SJCRH30 (cell line): ENCODE data around the gene AGAP1. TPM values are rescaled to one million over a fixed set of nuclear protein-coding genes. Genes with fewer than 3 reads are reported as not detected.
A peak's percentile ranks its signal among the peaks of the same experiment; 100 is the strongest.

Source experiments
- DNase-seq, 2 experiments: peaks; one replicate each; pipeline ENCODE4 v3.0.0-alpha.2; 2015 to 2020
- H3K27ac ChIP-seq: fragments of 250-450 bp; sonication (Bioruptor Pico); 2 replicates; pipeline ENCODE4 v1.5.1; 2020; ENCODE audit warnings: mild to moderate bottlenecking, moderate library complexity
- H3K27me3 ChIP-seq: fragments of 250-450 bp; sonication (Bioruptor Pico); 2 replicates; pipeline ENCODE4 v1.5.1; 2020; ENCODE audit warnings: mild to moderate bottlenecking, moderate library complexity
- H3K36me3 ChIP-seq: fragments of 250-450 bp; sonication (Bioruptor Pico); 2 replicates; pipeline ENCODE4 v1.5.1; 2020; ENCODE audit warnings: mild to moderate bottlenecking, moderate library complexity
- H3K4me1 ChIP-seq: fragments of 250-450 bp; sonication (Bioruptor Pico); 2 replicates; pipeline ENCODE4 v1.5.1; 2020; ENCODE audit warnings: mild to moderate bottlenecking, moderate library complexity
- H3K4me3 ChIP-seq: fragments of 250-450 bp; sonication (Bioruptor Pico); 2 replicates; pipeline ENCODE4 v1.5.1; 2020; ENCODE audit warnings: mild to moderate bottlenecking, moderate library complexity
- H3K9me3 ChIP-seq: fragments of 250-450 bp; sonication (Bioruptor Pico); replicated peaks from 2 replicates; pipeline ENCODE4 v1.5.1; 2020; ENCODE audit warnings: mild to moderate bottlenecking, moderate library complexity
- total RNA-seq: library from RNA; depleted of rRNA; stranded (reverse); fragments of >200 nt; shearing (Covaris generic); gene quantifications from 2 replicates; pipeline ENCODE4 v1.2.3, GENCODE V29; 2014

The AGAP1 gene
- total RNA-seq, 1 experiment from 2014 or later = 27.8 TPM

GRCh38 chr2:235614900-235615712 lies 121.3 kb downstream of the AGAP1 start:
- H3K4me1 ChIP-seq = no peaks in the 10 kb centered on the region; the same call in 1 of the 2 replicates
- DNase-seq = no peak
- no peaks in the 10 kb centered on the region; the same call in 1 of the 2 replicates for H3K9me3 ChIP-seq
- H3K27me3 ChIP-seq = no peaks in the 10 kb centered on the region
- H3K4me3 ChIP-seq = no peak overlapping the region
- no peak overlapping the region for H3K27ac ChIP-seq
- no peaks in the 10 kb centered on the region for H3K36me3 ChIP-seq

- Histone ChIP-seq H3K4me1 (no peaks in the 10 kb centered on the region; the same call in 1 of the 2 replicates), H3K36me3 (no peaks in the 10 kb centered on the region), H3K4me3 (no peak overlapping the region), H3K27ac (no peak overlapping the region), H3K27me3 (no peaks in the 10 kb centered on the region), H3K9me3 (no peaks in the 10 kb centered on the region; the same call in 1 of the 2 replicates)
- no peak for DNase-seq
These were observed 123.0 kb downstream of the AGAP1 start for GRCh38 chr2:235616885-235617284.

GRCh38 chr2:235618039-235618438 lies 124.2 kb downstream of the AGAP1 start:
- H3K27me3 ChIP-seq = no peaks in the 10 kb centered on the region
- H3K27ac ChIP-seq = no peak overlapping the region
- H3K4me3 ChIP-seq = no peak overlapping the region
- H3K36me3 ChIP-seq = no peaks in the 10 kb centered on the region
- no peak for DNase-seq
- H3K9me3 ChIP-seq = no peaks in the 10 kb centered on the region; the same call in 1 of the 2 replicates
- no peaks in the 10 kb centered on the region; the same call in 1 of the 2 replicates for H3K4me1 ChIP-seq

GRCh38 chr2:235619544-235619943 lies 125.7 kb downstream of the AGAP1 start:
- H3K27me3 ChIP-seq = no peaks in the 10 kb centered on the region
- no peaks in the 10 kb centered on the region for H3K36me3 ChIP-seq
- no peak for DNase-seq
- no peaks in the 10 kb centered on the region; the same call in 1 of the 2 replicates for H3K4me1 ChIP-seq
- H3K4me3 ChIP-seq = no peak overlapping the region
- H3K9me3 ChIP-seq = no peaks in the 10 kb centered on the region; the same call in 1 of the 2 replicates
- no peak overlapping the region for H3K27ac ChIP-seq

- H3K4me3 ChIP-seq = no peak overlapping the region
- DNase-seq = no peak
- H3K4me1 ChIP-seq = no peaks in the 10 kb centered on the region
- no peaks in the 10 kb centered on the region for H3K27me3 ChIP-seq
- H3K27ac ChIP-seq = no peak overlapping the region
- H3K9me3 ChIP-seq = 0 out of 2 replicates have a peak, but pooled peaks cover 2% of the 10 kb centered on the region
- no peaks in the 10 kb centered on the region for H3K36me3 ChIP-seq
These were observed 127.9 kb downstream of the AGAP1 start for GRCh38 chr2:235621736-235622135.

GRCh38 chr2:235623111-235623510 lies 129.3 kb downstream of the AGAP1 start:
- Histone ChIP-seq H3K4me3 (no peak overlapping the region), H3K27me3 (no peaks in the 10 kb centered on the region), H3K4me1 (no peaks in the 10 kb centered on the region), H3K36me3 (no peaks in the 10 kb centered on the region), H3K27ac (no peak overlapping the region), H3K9me3 (0 out of 2 replicates have a peak, but pooled peaks cover 3% of the 10 kb centered on the region)
- DNase-seq = no peak

- DNase-seq = no peak
- Histone ChIP-seq H3K4me1 (no peaks in the 10 kb centered on the region), H3K4me3 (no peak overlapping the region), H3K9me3 (0 out of 2 replicates have a peak, but pooled peaks cover 3% of the 10 kb centered on the region), H3K27me3 (no peaks in the 10 kb centered on the region), H3K27ac (no peak overlapping the region), H3K36me3 (no peaks in the 10 kb centered on the region)
These were observed 129.9 kb downstream of the AGAP1 start for GRCh38 chr2:235623752-235624151.

DNA sequence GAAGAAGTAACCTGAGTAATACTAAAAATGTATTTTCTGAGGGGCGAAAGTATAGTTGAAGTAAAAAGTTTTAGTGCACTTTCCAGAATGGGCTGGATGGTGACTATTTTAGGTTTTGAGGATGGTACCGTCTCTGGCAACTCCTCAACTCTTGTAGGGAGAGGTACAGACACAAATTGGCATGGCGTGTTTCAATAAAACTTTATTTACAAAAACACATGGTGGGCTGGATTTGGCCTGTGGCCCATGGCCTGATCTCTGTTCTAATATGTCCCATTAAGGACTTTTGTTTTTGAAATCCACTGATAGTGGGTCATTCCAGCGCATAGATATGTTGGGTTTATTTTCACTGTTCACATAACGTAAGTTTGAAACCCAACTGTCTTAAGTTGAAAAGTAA lies 132.8 kb downstream of the AGAP1 start:
- H3K27me3 ChIP-seq = no peaks in the 10 kb centered on the region
- no peaks in the 10 kb centered on the region for H3K4me1 ChIP-seq
- H3K9me3 ChIP-seq = 0 out of 2 replicates have a peak, but pooled peaks cover 3% of the 10 kb centered on the region
- no peak overlapping the region for H3K27ac ChIP-seq
- no peaks in the 10 kb centered on the region for H3K36me3 ChIP-seq
- DNase-seq = no peak
- H3K4me3 ChIP-seq = no peak overlapping the region

- H3K27me3 ChIP-seq = no peaks in the 10 kb centered on the region
- H3K4me3 ChIP-seq = no peak overlapping the region
- no peaks in the 10 kb centered on the region for H3K36me3 ChIP-seq
- DNase-seq = no peak
- no peaks in the 10 kb centered on the region for H3K4me1 ChIP-seq
- H3K9me3 ChIP-seq = 0 out of 2 replicates have a peak, but pooled peaks cover 3% of the 10 kb centered on the region
- no peak overlapping the region for H3K27ac ChIP-seq
These were observed 133.8 kb downstream of the AGAP1 start for GRCh38 chr2:235627682-235628081.

DNA sequence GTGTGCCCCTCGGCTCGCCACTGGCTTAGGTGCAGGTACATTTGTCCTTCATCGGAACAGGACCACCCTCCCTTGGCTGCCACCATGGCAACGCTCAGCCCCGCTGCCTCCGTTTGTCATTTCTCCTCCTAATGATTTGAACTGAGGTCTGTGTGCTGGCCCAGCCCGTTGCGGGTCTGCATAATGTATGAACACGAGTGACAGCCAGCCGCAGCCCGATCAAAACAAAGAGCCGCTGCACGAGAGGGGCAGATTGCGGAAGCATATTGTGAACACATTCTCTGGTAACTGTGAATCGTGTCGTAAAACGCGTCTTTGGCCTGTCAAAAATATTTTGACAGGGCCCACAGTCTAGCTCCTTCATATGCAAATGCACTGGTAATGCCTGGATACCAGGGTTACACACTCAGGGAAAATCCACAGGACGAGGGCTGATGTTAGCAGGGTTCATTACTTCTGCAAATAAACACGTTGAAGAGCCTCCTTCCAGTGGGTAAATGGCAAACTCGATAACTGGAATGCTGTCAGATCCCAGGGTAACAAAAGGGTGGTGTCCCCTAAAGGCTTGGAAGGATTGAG lies 137.0 kb downstream of the AGAP1 start:
- Histone ChIP-seq H3K27me3 (no peaks in the 10 kb centered on the region), H3K27ac (no peak overlapping the region), H3K36me3 (no peaks in the 10 kb centered on the region), H3K9me3 (0 out of 2 replicates have a peak, but pooled peaks cover 3% of the 10 kb centered on the region), H3K4me1 (peaks cover 20% of the 10 kb centered on the region), H3K4me3 (no peak overlapping the region)
- DNase-seq = no peak

DNA sequence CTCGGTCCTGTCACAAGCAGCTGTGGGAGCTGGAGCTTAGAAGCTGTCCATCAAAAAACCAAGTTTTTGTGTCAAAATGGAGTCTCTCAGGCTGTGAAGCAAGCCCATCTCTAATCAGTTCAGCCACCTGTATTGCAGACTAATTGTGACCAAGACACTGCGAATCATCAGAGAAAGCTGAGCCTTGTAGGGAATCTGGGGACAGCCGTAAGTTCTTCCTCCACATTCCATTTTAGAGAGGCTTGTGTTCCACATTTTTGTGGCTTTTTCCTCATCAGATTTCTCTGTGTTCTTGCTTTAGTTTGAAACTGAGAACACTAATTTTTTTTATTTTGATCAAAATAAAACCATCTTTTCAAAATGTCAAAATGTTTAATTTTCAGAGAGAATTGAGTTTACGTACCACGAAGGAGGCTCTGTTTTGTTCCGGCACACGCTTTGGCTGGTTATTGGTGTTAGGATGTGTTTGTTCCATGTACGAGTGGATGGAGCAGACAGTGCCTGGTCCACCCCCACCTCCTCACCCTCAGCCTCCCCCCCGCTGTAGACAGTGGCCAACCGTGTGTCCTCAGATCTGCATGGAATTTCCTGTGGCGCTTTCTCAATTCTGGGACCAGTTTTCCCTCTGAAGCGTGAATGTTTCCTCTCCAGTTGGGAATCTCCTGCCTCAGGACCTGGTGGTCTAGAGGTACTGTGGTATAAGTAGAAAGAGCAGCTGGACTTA lies 140.8 kb downstream of the AGAP1 start:
- Histone ChIP-seq H3K4me1 (peaks cover 29% of the 10 kb centered on the region), H3K36me3 (no peaks in the 10 kb centered on the region), H3K4me3 (no peak overlapping the region), H3K27ac (peak overlapping the region; percentile 4; the same call in 1 of the 2 replicates), H3K27me3 (no peaks in the 10 kb centered on the region), H3K9me3 (no peaks in the 10 kb centered on the region)
- peak; percentile 22 for DNase-seq

- no peak overlapping the region for H3K4me3 ChIP-seq
- H3K27me3 ChIP-seq = no peaks in the 10 kb centered on the region
- no peaks in the 10 kb centered on the region for H3K9me3 ChIP-seq
- no peak overlapping the region for H3K27ac ChIP-seq
- H3K36me3 ChIP-seq = no peaks in the 10 kb centered on the region
- H3K4me1 ChIP-seq = peaks cover 47% of the 10 kb centered on the region
- no peak for DNase-seq
These were observed 142.7 kb downstream of the AGAP1 start for GRCh38 chr2:235636546-235636945.

GRCh38 chr2:235637896-235638295 lies 144.1 kb downstream of the AGAP1 start:
- peaks cover 57% of the 10 kb centered on the region for H3K4me1 ChIP-seq
- DNase-seq = peak in 1 of 2 experiments; percentile 25
- H3K4me3 ChIP-seq = no peak overlapping the region
- no peaks in the 10 kb centered on the region for H3K9me3 ChIP-seq
- H3K27ac ChIP-seq = no peak overlapping the region
- H3K27me3 ChIP-seq = no peaks in the 10 kb centered on the region
- H3K36me3 ChIP-seq = no peaks in the 10 kb centered on the region

DNA sequence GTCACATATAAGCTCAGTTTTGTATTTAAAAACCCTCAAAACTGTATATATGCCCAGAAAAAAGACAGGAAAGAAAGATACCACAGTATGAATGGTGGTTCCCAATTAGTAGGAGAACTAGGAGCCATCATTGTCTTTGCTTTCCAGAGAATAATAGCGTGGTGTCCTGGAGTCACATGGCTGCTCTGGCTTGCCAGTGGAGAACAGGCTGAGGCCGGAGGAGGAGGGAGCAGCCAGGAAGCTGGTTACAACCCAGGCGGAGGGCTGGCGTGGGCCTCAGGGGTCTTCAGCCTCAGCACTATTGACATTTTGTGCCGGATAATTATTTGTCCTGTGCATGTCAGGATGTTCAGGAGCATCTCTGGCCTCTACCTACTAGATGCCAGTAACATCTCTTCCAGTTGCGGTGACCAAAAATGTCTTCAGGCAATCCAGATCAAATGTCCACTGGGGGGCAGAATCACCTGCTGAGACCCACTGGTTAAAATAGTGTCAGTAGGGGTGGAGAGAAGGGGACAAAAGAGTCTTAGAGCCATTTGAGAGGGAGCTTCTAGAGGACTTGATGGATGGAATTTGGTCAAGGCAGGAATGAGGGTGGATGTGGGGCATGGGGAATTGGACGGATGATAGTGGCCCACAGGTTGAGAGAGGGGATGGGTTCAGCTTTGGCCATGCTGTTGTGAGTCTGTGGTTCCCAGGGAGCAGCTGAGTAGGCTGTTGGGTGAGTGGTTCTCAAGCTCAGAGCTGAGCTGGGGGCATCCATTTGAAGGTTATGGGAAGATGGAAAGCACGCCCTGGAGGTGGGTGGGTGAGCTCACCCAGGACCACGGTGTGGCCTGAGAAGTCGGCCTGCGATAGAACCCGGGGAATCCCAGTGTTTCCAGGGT lies 144.9 kb downstream of the AGAP1 start:
- peak overlapping the region; percentile 96 for H3K27ac ChIP-seq
- no peaks in the 10 kb centered on the region for H3K27me3 ChIP-seq
- H3K9me3 ChIP-seq = no peaks in the 10 kb centered on the region
- DNase-seq = peak in 1 of 2 experiments; percentile 61
- no peak overlapping the region for H3K4me3 ChIP-seq
- H3K36me3 ChIP-seq = no peaks in the 10 kb centered on the region
- peaks cover 64% of the 10 kb centered on the region for H3K4me1 ChIP-seq
